MM.1S (cell line): ENCODE data around the gene PHAF1.

ENCODE experiments used
- DNase-seq: peaks from one replicate; pipeline ENCODE4 v3.0.0-alpha.2; 2015
- H2AFZ ChIP-seq: fragments of 300-600 bp; sonication (generic); 2 replicates; pipeline ENCODE4 v1.6.0; 2016; ENCODE audit warnings: antibody characterized with exemption, low read length
- H3F3A ChIP-seq: fragments of 300-600 bp; sonication (generic); 2 replicates; pipeline ENCODE4 v1.6.1; 2016; ENCODE audit warnings: mild to moderate bottlenecking, antibody characterized with exemption, low read length, moderate library complexity, mixed read lengths; ENCODE audit not compliant: insufficient read depth
- H3K27ac ChIP-seq: fragments of 300-600 bp; sonication (generic); 2 replicates; pipeline ENCODE4 v1.5.1; 2016; ENCODE audit warnings: mild to moderate bottlenecking, low read length
- H3K27me3 ChIP-seq: fragments of 300-600 bp; sonication (generic); replicated peaks from 2 replicates; pipeline ENCODE4 v1.6.0; 2016; ENCODE audit warnings: low read length; ENCODE audit not compliant: insufficient read depth
- H3K36me3 ChIP-seq: fragments of 300-600 bp; sonication (generic); replicated peaks from 2 replicates; pipeline ENCODE4 v1.6.1; 2016; ENCODE audit warnings: mild to moderate bottlenecking, low read length, mixed read lengths; ENCODE audit not compliant: insufficient read depth
- H3K4me1 ChIP-seq: fragments of 300-600 bp; sonication (generic); 2 replicates; pipeline ENCODE4 v1.6.1; 2016; ENCODE audit warnings: low read length, mixed read lengths
- H3K4me2 ChIP-seq: fragments of 300-600 bp; sonication (generic); 2 replicates; pipeline ENCODE4 v1.6.0; 2016; ENCODE audit warnings: low read depth, low read length
- H3K4me3 ChIP-seq: fragments of 300-600 bp; sonication (generic); 2 replicates; pipeline ENCODE4 v1.5.1; 2016; ENCODE audit warnings: low read length, mixed read lengths
- H3K79me2 ChIP-seq: fragments of 300-600 bp; sonication (generic); 2 replicates; pipeline ENCODE4 v1.6.1; 2016; ENCODE audit warnings: mixed run types, low read length, mixed read lengths
- H3K9ac ChIP-seq: fragments of 300-600 bp; sonication (generic); 2 replicates; pipeline ENCODE4 v1.6.1; 2016; ENCODE audit warnings: low read length, mixed read lengths
- H3K9me2 ChIP-seq: fragments of 300-600 bp; sonication (generic); replicated peaks from 2 replicates; pipeline ENCODE4 v1.6.1; 2016; ENCODE audit warnings: mild to moderate bottlenecking, low read length, mixed read lengths; ENCODE audit not compliant: insufficient read depth
- H3K9me3 ChIP-seq: fragments of 300-600 bp; sonication (generic); replicated peaks from 2 replicates; pipeline ENCODE4 v1.6.1; 2016; ENCODE audit warnings: mild to moderate bottlenecking, low read length, mixed read lengths; ENCODE audit not compliant: insufficient read depth
- H4K20me1 ChIP-seq: fragments of 300-600 bp; sonication (generic); 2 replicates; pipeline ENCODE4 v1.6.1; 2016; ENCODE audit warnings: mild to moderate bottlenecking, low read length, moderate library complexity, mixed read lengths; ENCODE audit not compliant: insufficient read depth
- CTCF ChIP-seq: fragments of 300-600 bp; sonication (generic); IDR thresholded peaks from 2 replicates; pipeline ENCODE4 v1.5.1; 2016; ENCODE audit warnings: antibody characterized with exemption, low read length, mixed read lengths
- EZH2 ChIP-seq: fragments of 300-600 bp; sonication (generic); optimal IDR thresholded peaks from 2 replicates; pipeline ENCODE3; 2017; ENCODE audit warnings: low read depth, mild to moderate bottlenecking, antibody characterized with exemption, low read length, mixed read lengths
- EZH2phosphoT487 ChIP-seq: fragments of 300-600 bp; sonication (generic); IDR thresholded peaks from 2 replicates; pipeline ENCODE4 v1.6.1; 2018; ENCODE audit warnings: antibody characterized with exemption, low read length

Gene PHAF1

GRCh38 chr16:67071476-67072048 lies 38.2 kb upstream of the PHAF1 start:
- Histone ChIP-seq H2AFZ (no peak overlapping the region), H3K4me1 (no peaks in the 10 kb centered on the region), H4K20me1 (no peaks in the 10 kb centered on the region), H3K27ac (no peak overlapping the region), H3K79me2 (peaks cover 14% of the 10 kb centered on the region; the same call in 1 of the 2 replicates), H3K27me3 (no peaks in the 10 kb centered on the region), H3K9me2 (no peaks in the 10 kb centered on the region), H3F3A (no peaks in the 10 kb centered on the region), H3K9ac (no peak overlapping the region), H3K4me2 (no peak overlapping the region), H3K4me3 (no peak overlapping the region), H3K36me3 (peaks cover 3% of the 10 kb centered on the region; the same call in 1 of the 2 replicates), H3K9me3 (no peaks in the 10 kb centered on the region)
- no peak for DNase-seq
- TF ChIP-seq EZH2 = no peak
- TF ChIP-seq CTCF = no peak
- TF ChIP-seq EZH2phosphoT487 = no peak

- H3K27me3 ChIP-seq = no peaks in the 10 kb centered on the region
- peaks cover 25% of the 10 kb centered on the region for H3K79me2 ChIP-seq
- H3K9me2 ChIP-seq = no peaks in the 10 kb centered on the region
- no peak for DNase-seq
- no peaks in the 10 kb centered on the region for H3K4me1 ChIP-seq
- H3K9ac ChIP-seq = no peak overlapping the region
- no peaks in the 10 kb centered on the region for H4K20me1 ChIP-seq
- no peak overlapping the region for H3K4me3 ChIP-seq
- TF ChIP-seq EZH2 (no peak), EZH2phosphoT487 (no peak), CTCF (no peak)
- no peaks in the 10 kb centered on the region for H3F3A ChIP-seq
- H3K9me3 ChIP-seq = no peaks in the 10 kb centered on the region
- H3K4me2 ChIP-seq = no peak overlapping the region
- H3K36me3 ChIP-seq = no peaks in the 10 kb centered on the region
- H2AFZ ChIP-seq = no peak overlapping the region
- H3K27ac ChIP-seq = no peak overlapping the region
Measured at GRCh38 chr16:67075331-67075730, 34.4 kb upstream of the PHAF1 start.

GRCh38 chr16:67077871-67078270 lies 31.9 kb upstream of the PHAF1 start:
- Histone ChIP-seq H3K36me3 (no peaks in the 10 kb centered on the region), H4K20me1 (no peaks in the 10 kb centered on the region), H3K4me3 (no peak overlapping the region), H3F3A (no peaks in the 10 kb centered on the region), H2AFZ (no peak overlapping the region), H3K27ac (no peak overlapping the region), H3K27me3 (no peaks in the 10 kb centered on the region), H3K9ac (no peak overlapping the region), H3K4me2 (no peak overlapping the region), H3K4me1 (no peaks in the 10 kb centered on the region), H3K9me3 (no peaks in the 10 kb centered on the region), H3K9me2 (no peaks in the 10 kb centered on the region), H3K79me2 (peaks cover 18% of the 10 kb centered on the region)
- no peak for TF ChIP-seq EZH2
- no peak for TF ChIP-seq EZH2phosphoT487
- no peak for TF ChIP-seq CTCF
- DNase-seq = no peak
